Pancreas (tissue), 10 donors: ENCODE data around the gene PPFIBP1. TPM values are rescaled to one million over a fixed set of nuclear protein-coding genes. Genes with fewer than 3 reads are reported as not detected.
"Not testable (repeated sequence)": the region's sequence is repeated elsewhere in the genome, so short reads cannot be mapped to it uniquely, and the experiment has no call there.

ENCODE experiments used
- ATAC-seq, 4 donors: fragments of 200-7000 bp; cut with Tn5 transposase; one replicate each; pipeline versions ENCODE4 v1.8.0 to v1.9.1; 2020; ENCODE audit warnings: mild to moderate bottlenecking in 4 of 4, moderate library complexity in 4 of 4
- DNase-seq, 6 donors: peaks; one replicate each; pipeline ENCODE4 v3.0.0-alpha.2; 2020
- FAIRE-seq: peaks from 2 replicates; lab custom pipeline; 2012; peaks lifted over from hg19 to GRCh38; lab: Jason Lieb, UNC
- H3K27ac ChIP-seq, 4 donors: fragments of 200-600 bp; sonication (generic); 1 replicate in 3 of 4; 2 replicates in 1 of 4; pipeline versions ENCODE4 v1.5.0 to v1.8.0; 2020
- H3K27me3 ChIP-seq, 4 donors: fragments of 200-600 bp; one replicate each; pipeline ENCODE4 v1.8.0; 2021
- H3K36me3 ChIP-seq, 3 donors: fragments of 200-600 bp; sonication (generic) in 1 of 3; one replicate each; pipeline versions ENCODE4 v1.5.0 to v1.8.0; 2020 to 2021
- H3K4me1 ChIP-seq, 3 donors: fragments of 200-600 bp; one replicate each; pipeline ENCODE4 v1.8.0; 2021
- H3K4me3 ChIP-seq, 4 donors: fragments of 200-600 bp; sonication (generic) in 2 of 4; one replicate each; pipeline versions ENCODE4 v1.5.0 to v1.8.0; 2020 to 2021
- H3K9me3 ChIP-seq, 4 donors: fragments of 200-600 bp; one replicate each; pipeline ENCODE4 v1.8.0; 2021
- CTCF ChIP-seq, 4 donors: fragments of 200-600 bp; sonication (generic) in 3 of 4; IDR thresholded peaks; one replicate each; pipeline versions ENCODE4 v1.5.0 to v1.8.0; 2021; ENCODE audit warnings: antibody characterized with exemption in 4 of 4
- WGBS, 2 donors: extraction: QIAGEN DNeasy Blood & Tissue Kit; methylation state at CpG; one replicate each; pipeline ENCODE4 v1.1.7; 2013; 5-methylcytosine and 5-hydroxymethylcytosine counted together
- intact Hi-C, 3 donors: fragments of 100-400 bp; cut with DNase I; formaldehyde crosslinking; loops; one replicate each; pipeline versions ENCODE4 v1.11.1 to v1.14.2; 2022
- polyA plus RNA-seq, 2 donors: library from polyadenylated mRNA; stranded (reverse); fragments of 200-250 nt; gene quantifications; one replicate each; pipeline ENCODE4 v1.2.3, GENCODE V29; 2013
- total RNA-seq, 6 donors: library from RNA; stranded (reverse); fragmentation: NEBNext Ultra II Directional in 4 of 6; extraction: Animal tissue kit (Norgen Biotek cat#: 25700) in 4 of 6; gene quantifications; one replicate each; pipeline versions ENCODE4 v1.2.1 to v1.2.4, GENCODE V29; 2021 to 2023
- donor health status: healthy with polysubstance abuse.
- donor health status: DM: no; HTN: no; CAD: no; lungs with moderate emphysema.
- donor health status: DM: no; HTN: no; CAD: no.
- donor health status: control.
- donor health status: control.
- donor health status: Bipolar disorder and iron deficiency.
- donor health status: DM: yes; HTN: yes; CAD: no.
- donor health status: DM: no; HTN: no; CAD: no.
- donor health status: DM: no; HTN: no; CAD: no.
- donor health status: DM: yes; HTN: yes; CAD: no.

Gene PPFIBP1
- total and polyA plus RNA-seq, 8 donors = 12.1 to 50.3 (median 32.9) TPM

- H3K27me3 ChIP-seq = no peaks in the 10 kb centered on the region
- H3K4me3 ChIP-seq = no peak overlapping the region
- no peaks in the 10 kb centered on the region for H3K36me3 ChIP-seq
- no peak for FAIRE-seq
- intact Hi-C loops = no loop called here
- no peak overlapping the region for H3K27ac ChIP-seq
- DNase-seq = no peak
- peaks cover 0 to 7% (median 0%) of the 10 kb centered on the region in 3 donors for H3K4me1 ChIP-seq
- no peaks in the 10 kb centered on the region for H3K9me3 ChIP-seq
- no peak for TF ChIP-seq CTCF (IDR thresholded peaks at IDR 0.05)
- ATAC-seq = no peak
- 74 to 79% methylated on average over 5 of the region's 5 CpGs for WGBS, 2 donors
These were observed 99.6 kb downstream of the PPFIBP1 start for GRCh38 chr12:27623645-27624044.

GRCh38 chr12:27624586-27624985 lies 100.6 kb downstream of the PPFIBP1 start:
- FAIRE-seq (no peak), DNase-seq (no peak), ATAC-seq (no peak)
- intact Hi-C loops = no loop called here
- H3K4me1 ChIP-seq = peaks cover 0 to 7% (median 0%) of the 10 kb centered on the region in 3 donors
- no peaks in the 10 kb centered on the region for H3K27me3 ChIP-seq
- H3K36me3 ChIP-seq = no peaks in the 10 kb centered on the region
- no peak overlapping the region for H3K27ac ChIP-seq
- 75 to 82% methylated on average over 4 of the region's 4 CpGs for WGBS, 2 donors
- H3K9me3 ChIP-seq = no peaks in the 10 kb centered on the region
- TF ChIP-seq CTCF (IDR thresholded peaks at IDR 0.05) = no peak
- H3K4me3 ChIP-seq = no peak overlapping the region

- 47 to 59% methylated on average over 7 of the region's 7 CpGs for WGBS, 2 donors
- no peak for FAIRE-seq
- no peak for DNase-seq
- no peaks in the 10 kb centered on the region for H3K36me3 ChIP-seq
- peaks cover 0 to 9% (median 6%) of the 10 kb centered on the region in 3 donors for H3K4me1 ChIP-seq
- no peaks in the 10 kb centered on the region for H3K9me3 ChIP-seq
- peak overlapping the region in 1 of 4 donors; percentile 24 for H3K27ac ChIP-seq
- H3K27me3 ChIP-seq = no peaks in the 10 kb centered on the region
- no peak overlapping the region for H3K4me3 ChIP-seq
- TF ChIP-seq CTCF (IDR thresholded peaks at IDR 0.05) = no peak
- peak; percentile 31 to 78 (median 68) for ATAC-seq
- intact Hi-C loops = no loop called here
These were observed 103.3 kb downstream of the PPFIBP1 start for GRCh38 chr12:27627123-27627852.

- FAIRE-seq, intact Hi-C loops, H3K9me3 ChIP-seq, ATAC-seq, H3K27ac ChIP-seq, H3K36me3 ChIP-seq, DNase-seq, H3K27me3 ChIP-seq, H3K4me3 ChIP-seq: not testable (repeated sequence)
- WGBS, 2 donors = 56% methylated on average over 2 of the region's 2 CpGs
- H3K4me1 ChIP-seq = peaks cover 0 to 11% (median 10%) of the 10 kb centered on the region in 3 donors
These were observed 104.0 kb downstream of the PPFIBP1 start for GRCh38 chr12:27627853-27628469.

GRCh38 chr12:27630219-27630618 lies 106.2 kb downstream of the PPFIBP1 start:
- FAIRE-seq = not testable (repeated sequence)
- WGBS, 2 donors = 90 to 96% methylated on average over 2 of the region's 2 CpGs

More at GRCh38 chr12:27630219-27630618, 106.2 kb downstream of the PPFIBP1 start:
- peaks cover 0 to 11% (median 10%) of the 10 kb centered on the region in 3 donors for H3K4me1 ChIP-seq
- ATAC-seq, intact Hi-C loops, H3K4me3 ChIP-seq, DNase-seq, H3K36me3 ChIP-seq, H3K9me3 ChIP-seq, H3K27me3 ChIP-seq, H3K27ac ChIP-seq: not testable (repeated sequence)
